ENCODE results near the gene GLB1L. TPM values are rescaled to one million over a fixed set of nuclear protein-coding genes. Genes with fewer than 3 reads are reported as not detected.
A peak's percentile ranks its signal among the peaks of the same experiment; 100 is the strongest.

Gene GLB1L
- total RNA-seq, 1 donor from 2014 or later, result 7.3 TPM

GRCh38 chr2:219285373-219285735 is 40.1 kb upstream of the GLB1L start:
- H3K9me3 Mint-ChIP-seq (ENCODE audit: unreplicated experiment), result no peaks in the 10 kb centered on the region
- H3K4me3 Mint-ChIP-seq (ENCODE audit: unreplicated experiment), result no peak overlapping the region
- TF ChIP-seq, protein P1, sequence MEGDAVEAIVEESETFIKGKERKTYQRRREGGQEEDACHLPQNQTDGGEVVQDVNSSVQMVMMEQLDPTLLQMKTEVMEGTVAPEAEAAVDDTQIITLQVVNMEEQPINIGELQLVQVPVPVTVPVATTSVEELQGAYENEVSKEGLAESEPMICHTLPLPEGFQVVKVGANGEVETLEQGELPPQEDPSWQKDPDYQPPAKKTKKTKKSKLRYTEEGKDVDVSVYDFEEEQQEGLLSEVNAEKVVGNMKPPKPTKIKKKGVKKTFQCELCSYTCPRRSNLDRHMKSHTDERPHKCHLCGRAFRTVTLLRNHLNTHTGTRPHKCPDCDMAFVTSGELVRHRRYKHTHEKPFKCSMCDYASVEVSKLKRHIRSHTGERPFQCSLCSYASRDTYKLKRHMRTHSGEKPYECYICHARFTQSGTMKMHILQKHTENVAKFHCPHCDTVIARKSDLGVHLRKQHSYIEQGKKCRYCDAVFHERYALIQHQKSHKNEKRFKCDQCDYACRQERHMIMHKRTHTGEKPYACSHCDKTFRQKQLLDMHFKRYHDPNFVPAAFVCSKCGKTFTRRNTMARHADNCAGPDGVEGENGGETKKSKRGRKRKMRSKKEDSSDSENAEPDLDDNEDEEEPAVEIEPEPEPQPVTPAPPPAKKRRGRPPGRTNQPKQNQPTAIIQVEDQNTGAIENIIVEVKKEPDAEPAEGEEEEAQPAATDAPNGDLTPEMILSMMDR (IDR thresholded peaks at IDR 0.05; ENCODE audit: unreplicated experiment), result no peak
- peaks cover 11% of the 10 kb centered on the region for H3K27me3 Mint-ChIP-seq (ENCODE audit: unreplicated experiment)
- DNase-seq (ENCODE audit: low spot score), result no peak
- peaks cover 22% of the 10 kb centered on the region for H3K36me3 Mint-ChIP-seq (ENCODE audit: low read depth, unreplicated experiment)
- peaks cover 2% of the 10 kb centered on the region for H3K4me1 Mint-ChIP-seq (ENCODE audit: unreplicated experiment)
- no peak overlapping the region for H3K27ac Mint-ChIP-seq (ENCODE audit: unreplicated experiment)

GRCh38 chr2:219284501-219285372 is 39.5 kb upstream of the GLB1L start:
- Mint-ChIP-seq H3K4me1 (ENCODE audit: unreplicated experiment) (peaks cover 5% of the 10 kb centered on the region), H3K36me3 (ENCODE audit: low read depth, unreplicated experiment) (peaks cover 22% of the 10 kb centered on the region), H3K27me3 (ENCODE audit: unreplicated experiment) (peaks cover 11% of the 10 kb centered on the region), H3K4me3 (ENCODE audit: unreplicated experiment) (no peak overlapping the region), H3K27ac (ENCODE audit: unreplicated experiment) (no peak overlapping the region), H3K9me3 (ENCODE audit: unreplicated experiment) (no peaks in the 10 kb centered on the region)
- no peak for DNase-seq (ENCODE audit: low spot score)
- TF ChIP-seq, protein P1 (IDR thresholded peaks at IDR 0.05; ENCODE audit: unreplicated experiment), result no peak

GRCh38 chr2:219282943-219283581 is 37.8 kb upstream of the GLB1L start:
- TF ChIP-seq, protein P1 (IDR thresholded peaks at IDR 0.05; ENCODE audit: unreplicated experiment), result no peak
- peaks cover 22% of the 10 kb centered on the region for H3K36me3 Mint-ChIP-seq (ENCODE audit: low read depth, unreplicated experiment)
- H3K27me3 Mint-ChIP-seq (ENCODE audit: unreplicated experiment), result peaks cover 18% of the 10 kb centered on the region
- peak overlapping the region; percentile 3 for H3K4me3 Mint-ChIP-seq (ENCODE audit: unreplicated experiment)
- no peak overlapping the region for H3K27ac Mint-ChIP-seq (ENCODE audit: unreplicated experiment)
- H3K9me3 Mint-ChIP-seq (ENCODE audit: unreplicated experiment), result no peaks in the 10 kb centered on the region
- no peak for DNase-seq (ENCODE audit: low spot score)
- peaks cover 13% of the 10 kb centered on the region for H3K4me1 Mint-ChIP-seq (ENCODE audit: unreplicated experiment)

DNA sequence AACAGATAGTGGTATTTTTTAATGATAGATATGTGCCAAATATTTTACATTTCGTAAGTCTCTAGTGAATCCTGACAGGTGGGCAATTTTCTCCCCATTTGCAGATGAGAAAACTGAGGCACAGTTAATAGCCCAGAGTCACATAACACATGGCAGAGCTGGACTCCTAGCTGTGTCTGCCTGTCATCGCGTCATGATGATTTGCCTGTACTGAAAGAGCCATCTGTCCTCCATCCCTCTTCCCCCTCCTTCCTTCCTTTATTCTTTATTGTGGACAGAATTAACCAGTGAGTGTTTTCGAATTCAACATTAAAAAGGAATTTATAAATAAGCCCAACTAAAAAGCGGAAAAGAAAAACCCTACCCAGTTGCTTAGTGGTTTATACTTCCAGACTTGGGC is 37.1 kb upstream of the GLB1L start:
- TF ChIP-seq, protein P1 (IDR thresholded peaks at IDR 0.05; ENCODE audit: unreplicated experiment), result no peak
- Mint-ChIP-seq H3K27me3 (ENCODE audit: unreplicated experiment) (peaks cover 19% of the 10 kb centered on the region), H3K27ac (ENCODE audit: unreplicated experiment) (no peak overlapping the region), H3K36me3 (ENCODE audit: low read depth, unreplicated experiment) (peaks cover 22% of the 10 kb centered on the region), H3K4me1 (ENCODE audit: unreplicated experiment) (peaks cover 20% of the 10 kb centered on the region), H3K4me3 (ENCODE audit: unreplicated experiment) (no peak overlapping the region), H3K9me3 (ENCODE audit: unreplicated experiment) (no peaks in the 10 kb centered on the region)
- no peak for DNase-seq (ENCODE audit: low spot score)

DNA sequence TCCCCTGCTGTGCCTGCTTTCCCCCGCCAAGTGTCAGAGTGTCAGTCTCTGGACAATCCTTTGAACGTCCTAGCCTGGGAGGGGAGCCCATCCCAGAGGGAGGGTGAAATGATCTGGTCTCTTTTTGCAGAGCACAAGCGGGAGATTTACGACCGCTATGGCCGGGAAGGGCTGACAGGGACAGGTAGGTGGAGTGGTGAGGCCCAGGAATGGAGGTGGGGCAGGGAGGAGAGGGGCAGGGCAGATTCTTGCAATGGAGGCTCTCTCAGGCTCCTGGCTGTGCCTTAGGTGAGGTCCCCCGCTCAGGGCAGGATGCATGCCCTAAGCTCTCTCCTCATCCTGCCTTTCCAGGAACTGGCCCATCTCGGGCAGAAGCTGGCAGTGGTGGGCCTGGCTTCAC is 36.3 kb upstream of the GLB1L start:
- Mint-ChIP-seq H3K27me3 (ENCODE audit: unreplicated experiment) (peaks cover 15% of the 10 kb centered on the region), H3K9me3 (ENCODE audit: unreplicated experiment) (no peaks in the 10 kb centered on the region), H3K4me3 (ENCODE audit: unreplicated experiment) (no peak overlapping the region), H3K36me3 (ENCODE audit: low read depth, unreplicated experiment) (peaks cover 22% of the 10 kb centered on the region), H3K27ac (ENCODE audit: unreplicated experiment) (no peak overlapping the region), H3K4me1 (ENCODE audit: unreplicated experiment) (peaks cover 21% of the 10 kb centered on the region)
- DNase-seq (ENCODE audit: low spot score), result no peak
- TF ChIP-seq, protein P1 (IDR thresholded peaks at IDR 0.05; ENCODE audit: unreplicated experiment), result no peak
